Left kidney (tissue), 2 donors: ENCODE data around the gene PRR36. TPM values are rescaled to one million over a fixed set of nuclear protein-coding genes. Genes with fewer than 3 reads are reported as not detected.

ENCODE experiments used
- DNase-seq: peaks from one replicate; pipeline ENCODE4 v3.0.0-alpha.2; 2013
- polyA plus RNA-seq: library from polyadenylated mRNA; unstranded; fragments of 120-200 nt; gene quantifications from one replicate; pipeline ENCODE4 v1.2.1, GENCODE V29; 2013; ENCODE audit not compliant: insufficient read length

The PRR36 gene
- polyA plus RNA-seq, 1 donor, result 5.9 TPM

DNA sequence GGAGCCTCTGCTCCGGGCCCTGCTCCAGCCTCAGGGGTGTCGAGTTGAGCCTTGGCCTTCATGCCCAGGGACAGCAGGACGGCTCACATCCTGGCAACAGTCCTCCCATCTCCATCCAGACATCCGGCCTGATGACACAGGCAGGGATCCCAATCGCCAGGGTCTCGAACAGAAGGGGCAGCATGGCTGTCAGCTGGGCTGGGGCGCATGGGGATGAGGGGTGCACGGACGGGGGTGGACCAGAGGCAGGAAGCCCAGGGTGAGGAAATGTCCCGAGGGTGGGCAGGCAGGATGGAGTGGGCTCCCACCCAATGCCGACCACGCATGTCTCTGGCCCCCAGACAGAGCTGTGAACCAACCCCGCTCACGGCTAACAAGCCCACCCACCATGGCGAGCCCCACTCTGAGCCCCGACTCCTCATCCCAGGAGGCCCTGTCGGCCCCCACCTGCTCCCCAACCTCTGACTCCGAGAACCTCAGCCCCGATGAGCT lies 28.0 kb downstream of the PRR36 start:
- no peak for DNase-seq

DNA sequence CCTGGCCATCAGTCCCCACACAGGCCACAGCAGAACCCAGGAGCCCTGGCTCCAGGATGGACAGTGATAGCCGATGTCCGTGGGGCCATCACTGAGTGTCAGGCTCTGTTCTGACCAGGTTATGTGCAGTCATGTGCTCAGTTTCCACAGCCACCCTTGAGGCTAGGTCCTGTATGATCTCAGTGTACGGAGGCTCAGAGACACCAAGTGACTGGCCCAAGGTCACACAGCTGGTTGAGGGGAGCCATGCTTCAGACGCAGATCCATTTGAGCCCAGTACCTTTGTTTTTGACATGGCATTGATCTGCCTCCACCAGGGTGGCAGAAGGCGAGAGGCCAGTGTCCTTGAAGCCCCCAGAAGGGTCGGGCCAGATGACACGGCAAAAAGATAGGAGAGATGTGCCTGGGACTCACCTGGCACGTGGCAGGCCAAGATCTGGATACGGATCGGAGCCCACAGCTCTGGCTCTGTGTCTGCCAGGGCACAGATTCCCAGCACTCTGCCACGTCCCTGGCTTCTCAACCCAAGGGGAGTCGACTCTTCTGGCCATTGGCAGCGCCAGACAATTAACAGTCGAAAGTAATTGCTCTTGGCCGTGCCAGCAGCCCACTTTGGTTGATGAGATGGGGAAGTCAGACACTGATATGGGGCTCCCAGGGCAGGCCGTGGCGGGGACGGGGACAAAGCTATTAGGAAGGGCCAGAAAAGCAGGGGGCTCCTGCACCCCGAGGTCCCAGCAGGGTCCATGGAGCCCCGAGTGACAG lies 28.6 kb downstream of the PRR36 start:
- DNase-seq, result no peak

DNA sequence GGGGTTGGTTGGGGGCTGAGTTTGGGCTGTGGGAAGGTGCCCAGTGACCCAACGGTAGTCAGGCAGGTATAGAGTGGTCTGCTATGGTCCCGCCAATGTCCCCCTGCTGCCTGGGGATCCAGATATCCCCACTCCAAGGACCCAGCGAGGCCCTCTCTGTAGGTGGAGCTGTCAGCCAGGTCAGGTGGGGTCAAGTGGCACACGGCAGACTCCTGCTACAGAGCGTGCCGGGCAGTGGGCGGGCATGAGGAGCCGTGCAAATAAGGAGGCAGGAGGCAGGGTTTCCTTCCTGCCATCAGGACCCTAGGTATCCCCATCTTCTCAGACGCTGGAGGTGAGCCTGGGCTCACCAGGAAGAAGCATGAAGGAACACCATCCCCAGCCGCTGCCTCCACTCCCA lies 29.2 kb downstream of the PRR36 start:
- DNase-seq, result no peak

DNA sequence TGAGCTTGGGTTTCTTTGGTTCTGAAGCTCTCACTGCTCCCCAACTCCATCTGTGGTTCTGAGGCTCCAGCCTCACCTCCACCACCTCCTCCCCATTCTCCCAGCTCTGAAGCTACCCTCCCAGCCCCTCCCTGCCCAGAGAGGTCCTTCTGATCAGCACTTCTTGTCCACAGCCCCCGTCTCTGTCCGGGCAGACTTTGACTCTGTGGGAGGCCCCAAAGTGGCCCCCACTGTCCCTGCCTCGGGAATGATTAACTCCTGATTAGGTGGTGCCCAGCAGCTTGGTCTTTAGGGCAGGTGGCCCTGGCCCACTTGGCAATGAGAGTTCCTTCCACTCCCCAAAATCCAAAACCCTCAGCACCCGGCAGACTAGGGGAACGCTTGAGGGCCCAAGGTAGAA lies 29.8 kb downstream of the PRR36 start:
- DNase-seq, result no peak

DNA sequence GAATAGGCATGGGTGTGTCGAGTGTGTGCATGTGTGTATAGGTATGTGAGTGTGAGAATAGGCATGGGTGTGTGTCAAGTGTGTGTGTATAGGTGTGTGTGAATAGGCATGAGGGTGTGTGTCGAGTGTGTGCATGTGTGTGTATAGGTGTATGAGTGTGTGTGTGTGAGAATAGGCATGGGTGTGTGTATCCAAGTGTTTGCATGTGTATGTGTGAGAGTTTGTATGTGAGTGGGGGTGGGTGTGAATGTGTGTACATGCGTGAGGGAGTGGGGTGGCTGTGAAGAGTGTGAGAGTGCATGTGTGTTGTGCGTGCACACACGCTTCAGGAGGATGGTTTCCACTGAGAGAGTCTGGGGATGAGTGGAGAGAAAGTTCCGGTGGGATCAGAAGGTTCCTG lies 30.7 kb downstream of the PRR36 start:
- DNase-seq, result no peak

DNA sequence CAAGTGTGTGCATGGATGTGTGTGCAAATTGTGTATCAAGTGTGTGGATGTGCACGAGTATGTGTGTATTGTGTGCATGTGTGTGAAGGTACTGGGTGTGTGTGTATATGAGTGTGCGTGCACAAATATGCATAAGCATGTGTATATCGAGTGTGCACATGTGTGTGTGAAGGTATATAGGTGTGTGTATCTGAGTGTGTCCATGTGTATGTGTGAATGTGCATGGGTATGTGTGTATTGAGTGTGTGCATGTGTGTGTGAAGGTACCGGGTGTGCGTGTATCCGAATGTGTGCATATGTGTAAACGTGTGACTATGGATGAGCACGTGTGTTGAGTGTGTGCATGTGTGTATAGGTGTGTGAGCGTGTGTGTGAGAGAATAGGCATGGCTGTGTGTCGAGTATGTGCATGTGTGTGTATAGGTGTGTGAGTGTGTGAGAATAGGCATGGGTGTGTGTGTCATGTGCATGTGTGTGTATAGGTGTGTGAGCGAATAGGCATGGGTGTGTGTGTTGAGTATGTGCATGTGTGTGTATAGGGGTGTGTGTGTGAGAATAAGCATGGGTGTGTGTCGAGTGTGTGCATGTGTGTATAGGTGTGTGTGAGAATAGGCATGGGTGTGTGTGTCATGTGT lies 31.4 kb downstream of the PRR36 start:
- DNase-seq, result no peak

DNA sequence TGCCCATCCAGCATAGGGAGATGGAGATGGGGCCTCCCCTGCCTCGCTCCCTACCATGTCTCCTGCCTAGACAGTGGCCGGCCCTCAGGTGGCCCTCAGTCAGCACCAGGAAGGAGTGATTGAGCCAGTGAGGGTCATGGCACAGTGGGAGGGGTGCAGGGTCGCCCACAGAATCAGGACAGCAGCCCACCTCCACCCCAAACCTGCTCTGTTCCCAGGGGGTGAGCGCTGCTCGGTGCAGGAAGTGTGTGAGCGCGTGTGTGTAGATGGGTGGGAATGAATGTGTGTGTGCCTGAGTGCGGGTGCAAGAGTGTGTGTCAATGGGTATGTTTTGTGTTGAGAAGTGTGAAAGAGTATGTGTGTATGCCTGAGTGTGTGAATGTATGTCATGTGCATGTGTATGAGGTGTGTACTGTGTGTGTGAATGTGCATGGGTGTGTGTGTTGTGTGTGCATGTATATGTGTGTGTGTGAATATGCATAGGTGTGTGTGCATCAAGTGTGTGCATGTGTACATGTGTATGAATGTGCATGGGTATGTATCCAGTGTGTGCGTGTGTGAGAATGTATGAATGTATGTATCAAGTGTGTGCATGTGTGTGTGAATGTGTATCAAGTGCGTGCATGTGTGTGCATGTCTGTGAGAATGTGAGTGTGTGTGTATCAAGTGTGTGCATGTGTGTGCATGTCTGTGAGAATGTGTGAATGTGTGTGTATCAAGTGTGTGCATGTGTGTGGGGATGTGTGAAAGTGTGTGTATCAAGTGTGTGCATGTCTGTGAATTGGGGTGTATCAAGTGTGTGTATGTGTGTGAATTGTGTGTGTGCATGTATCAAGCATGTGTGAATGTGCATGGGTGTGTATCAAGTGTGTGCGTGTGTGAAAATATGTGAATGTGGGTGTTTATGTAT lies 32.2 kb downstream of the PRR36 start:
- DNase-seq, result no peak

DNA sequence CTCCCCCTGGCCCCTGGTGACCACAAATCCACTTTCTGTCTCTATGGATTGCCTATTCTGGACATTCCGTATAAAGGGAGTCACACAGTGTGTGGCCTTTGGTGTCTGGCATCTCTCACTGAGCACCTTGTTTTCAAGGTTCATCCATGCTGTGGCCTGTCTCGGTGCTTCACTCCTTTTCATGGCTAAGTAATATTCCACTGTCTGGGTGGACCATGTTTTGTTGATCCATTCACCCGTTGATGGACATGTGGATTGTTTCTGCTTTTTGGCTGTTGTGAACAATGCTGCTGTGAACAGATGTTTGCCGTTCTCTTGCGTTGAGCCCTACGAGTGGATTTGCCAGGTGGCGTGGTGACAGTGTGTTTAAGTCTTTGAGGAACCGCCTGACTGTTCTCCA lies 33.6 kb downstream of the PRR36 start:
- DNase-seq, result no peak

DNA sequence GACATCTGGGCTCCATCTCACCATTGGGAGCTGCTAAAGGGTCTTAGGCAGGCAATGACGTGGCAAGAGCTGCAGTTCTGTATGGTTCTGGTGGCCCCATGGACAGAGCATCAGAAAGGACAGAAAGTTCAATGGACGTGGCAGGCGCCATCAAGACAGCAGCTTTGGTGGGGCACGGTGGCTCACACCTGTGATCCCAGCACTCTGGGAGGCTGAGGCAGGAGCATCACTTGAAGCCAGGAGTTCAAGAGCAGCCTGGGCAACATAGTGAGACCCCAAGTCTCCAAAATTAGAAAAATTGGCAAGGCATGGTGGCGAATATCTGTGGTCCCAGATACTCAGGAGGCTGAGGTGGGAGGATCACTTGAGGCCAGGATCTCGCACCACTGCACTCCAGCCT lies 34.7 kb downstream of the PRR36 start:
- DNase-seq, result no peak

DNA sequence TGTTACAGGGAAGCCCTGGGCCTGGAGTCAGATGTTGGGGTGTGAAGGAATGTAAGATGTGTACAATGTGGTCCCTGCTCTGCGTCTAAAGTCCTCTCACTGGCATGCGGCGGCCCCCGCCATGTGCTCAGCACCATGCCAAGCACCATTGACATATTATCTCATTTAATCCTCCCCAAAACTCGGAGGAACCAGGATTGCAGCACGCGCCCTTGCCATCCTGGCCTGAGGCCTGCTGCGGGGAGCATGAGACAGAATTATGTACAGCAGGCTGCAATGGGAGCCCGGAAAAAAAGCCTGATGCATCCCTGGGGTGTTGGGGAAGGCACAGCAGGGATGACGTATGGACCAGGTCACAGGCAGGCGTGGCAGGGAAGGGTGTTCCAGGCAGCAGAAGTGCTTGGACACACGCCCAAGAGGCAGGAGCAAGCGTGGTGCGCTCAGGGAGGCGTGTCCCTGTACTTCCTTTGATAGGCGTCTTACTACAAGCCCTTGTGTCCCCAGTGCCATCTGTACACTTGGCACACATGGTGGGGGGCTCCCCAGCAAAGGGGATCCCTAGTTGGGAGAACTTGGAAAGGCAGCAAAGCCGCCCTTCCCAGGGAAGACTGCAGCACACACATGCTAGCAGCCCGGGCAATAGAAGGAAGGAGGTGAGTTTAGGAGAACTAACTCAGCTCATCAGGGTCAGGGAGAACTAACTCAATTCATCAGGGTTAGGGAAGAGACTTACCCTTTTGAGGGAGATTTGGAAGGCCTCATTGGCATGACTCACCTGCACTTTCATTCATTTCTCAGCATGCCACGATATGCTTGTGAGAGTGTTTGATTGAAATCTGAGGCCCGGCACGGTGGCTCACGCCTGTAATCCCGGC lies 40.7 kb downstream of the PRR36 start:
- no peak for DNase-seq

DNA sequence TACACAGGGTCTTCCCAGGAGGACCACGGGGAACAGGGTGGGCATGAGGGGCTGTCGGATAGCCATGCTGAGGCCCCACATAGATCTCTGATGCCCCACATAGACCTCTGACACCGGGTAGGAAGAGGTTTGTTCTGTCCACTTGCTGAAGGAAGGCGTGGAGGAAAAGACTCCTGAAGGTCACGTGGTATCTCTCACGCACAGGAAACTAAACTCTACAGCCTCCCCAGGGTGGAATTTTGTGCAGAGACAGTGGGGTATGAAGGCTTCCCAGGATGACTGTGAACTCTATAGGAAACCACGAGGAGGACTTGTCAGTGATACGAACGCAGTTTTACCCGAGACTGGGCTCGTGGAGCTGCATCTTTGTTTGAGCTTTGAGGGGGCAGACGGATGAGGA lies 41.4 kb downstream of the PRR36 start:
- DNase-seq, result no peak

DNA sequence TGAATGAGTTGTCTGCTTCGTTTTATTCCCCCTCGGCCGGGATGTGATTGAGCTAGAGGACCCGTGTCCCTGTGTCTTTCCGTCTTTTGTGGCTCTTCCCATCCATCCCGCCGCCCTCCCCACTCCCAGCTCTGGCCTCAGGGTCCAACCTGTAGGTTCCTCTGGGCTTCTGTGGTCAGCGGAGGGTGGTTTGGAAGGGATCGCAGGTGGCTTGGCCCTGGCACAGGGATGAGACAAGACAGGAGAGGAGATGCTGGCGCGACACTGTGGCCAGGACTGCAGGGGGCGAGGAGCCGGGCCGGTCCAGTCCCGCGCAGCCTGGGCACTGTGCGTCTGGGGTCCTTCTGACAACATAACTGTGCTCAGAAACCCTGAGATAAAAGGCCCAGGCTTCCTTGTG lies 42.2 kb downstream of the PRR36 start:
- DNase-seq, result no peak

DNA sequence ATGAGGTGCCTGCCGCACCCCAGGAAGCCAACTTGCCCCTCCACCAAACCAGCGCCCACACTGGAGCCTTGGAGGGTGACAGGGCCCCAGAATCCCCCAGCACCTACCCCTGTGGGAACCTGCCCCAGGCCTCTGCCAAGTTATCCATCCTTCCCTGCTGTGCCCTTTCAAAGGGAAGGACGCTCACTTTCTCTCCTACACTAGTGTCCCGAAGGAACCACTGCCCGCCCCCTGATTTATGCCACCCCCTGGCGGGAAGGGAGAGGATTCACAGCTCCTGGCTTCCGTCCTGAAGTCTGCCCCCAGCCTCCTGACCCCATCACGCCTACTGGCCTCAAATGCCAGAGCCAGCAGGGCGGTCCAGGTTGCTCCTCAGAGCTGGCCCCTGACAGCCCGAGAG lies 42.7 kb downstream of the PRR36 start:
- no peak for DNase-seq

DNA sequence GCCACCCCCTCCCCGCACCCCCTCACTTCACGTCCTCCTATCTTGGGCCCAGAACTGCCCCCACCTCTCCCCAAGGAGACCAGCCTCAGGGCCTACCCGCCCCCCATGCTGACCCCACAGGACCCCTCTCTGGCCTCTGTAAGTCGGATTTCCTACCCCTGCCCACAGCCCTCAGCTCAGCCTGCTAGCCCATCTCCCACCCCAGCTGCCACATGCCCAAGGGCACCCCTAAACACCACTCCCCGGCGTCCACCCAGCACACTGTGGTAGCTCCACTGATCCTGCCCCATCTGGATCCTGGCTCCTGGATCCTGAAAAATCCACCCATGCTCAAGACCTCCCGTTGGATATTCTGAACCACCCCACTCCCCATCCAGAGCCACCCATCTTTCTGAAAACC lies 43.4 kb downstream of the PRR36 start:
- DNase-seq, result no peak

DNA sequence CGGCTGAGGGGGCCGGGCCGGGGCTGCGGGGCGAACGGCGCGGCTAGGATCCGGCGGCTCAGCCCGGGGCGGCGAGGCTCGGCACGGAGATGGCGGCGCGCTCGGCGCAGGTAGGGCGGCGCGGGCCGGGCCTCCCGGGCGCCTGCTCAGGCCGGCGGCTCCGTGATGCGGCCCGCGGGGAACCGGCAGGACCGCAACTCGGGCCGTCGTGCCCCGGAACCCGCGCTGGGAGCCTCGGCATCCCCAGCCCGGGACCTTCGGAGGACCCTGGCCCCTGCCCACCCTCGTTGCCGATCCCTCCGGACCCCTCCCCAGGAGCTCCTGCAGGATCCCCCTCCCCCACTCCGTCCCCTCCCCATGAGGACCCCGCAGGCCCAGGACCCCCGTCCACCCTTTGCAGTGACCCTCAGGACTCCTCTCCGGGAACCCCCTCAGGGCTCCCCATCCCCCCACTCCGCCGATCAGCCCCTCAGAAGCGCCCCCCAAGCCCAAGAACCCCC lies 43.9 kb downstream of the PRR36 start:
- no peak for DNase-seq

DNA sequence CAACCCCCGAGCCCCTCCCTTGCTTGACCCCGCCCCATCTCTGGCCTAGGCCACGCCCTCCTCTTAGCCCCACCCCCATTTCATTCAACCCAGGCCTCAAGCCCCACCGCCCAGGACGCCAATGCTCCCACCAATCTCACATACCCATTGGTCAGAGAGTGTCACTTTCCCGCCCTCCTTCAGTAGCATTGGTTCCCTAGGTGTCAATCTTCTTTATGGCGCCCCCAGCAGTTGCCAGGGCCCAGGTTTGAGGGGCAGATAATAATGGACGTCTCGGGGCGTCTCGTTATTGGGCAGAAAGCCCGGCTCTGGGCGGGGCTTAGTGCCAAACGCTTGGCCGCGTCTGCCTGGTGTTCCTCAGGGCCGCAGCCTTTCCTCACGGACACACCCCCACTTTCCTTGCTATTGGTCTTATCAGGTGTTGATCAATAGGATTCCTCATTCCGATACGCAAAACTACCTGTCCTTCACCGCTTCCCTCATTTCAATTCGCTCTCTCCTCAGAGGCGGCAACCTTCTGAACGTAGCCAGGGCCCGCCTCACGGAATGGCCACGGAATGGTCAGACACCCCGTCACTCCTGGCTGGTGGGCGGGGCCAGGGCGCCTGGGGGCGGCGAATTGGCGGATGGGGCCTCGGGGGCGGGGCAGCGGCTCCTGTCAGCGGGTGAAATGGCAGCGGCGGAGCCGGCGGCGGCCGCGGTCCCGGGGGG lies 44.5 kb downstream of the PRR36 start, which contains the start of gene EVI5L:
EVI5L (plus strand) TSS at position 658 of the 711 bp plus-strand sequence. CDS start 16,325 bp downstream, outside the sequence.
- peak; percentile 99 for DNase-seq

DNA sequence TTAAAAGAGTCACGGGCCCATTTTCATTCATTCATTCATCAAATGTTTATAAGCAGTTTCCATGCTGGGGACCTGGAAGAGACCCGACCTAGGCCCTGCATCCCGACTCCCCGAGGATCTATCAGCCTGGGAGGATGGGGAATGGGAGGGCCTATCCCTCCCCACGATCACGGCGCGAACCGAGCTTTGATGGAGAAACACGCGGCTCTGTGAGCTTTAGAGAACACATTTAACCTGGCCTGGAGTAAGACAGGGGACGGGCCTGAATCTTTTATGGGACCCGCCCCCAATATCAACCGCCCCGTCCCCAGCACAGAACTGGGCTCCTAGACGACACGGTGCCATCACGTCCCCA lies 45.0 kb downstream of the PRR36 start:
- DNase-seq, result no peak

DNA sequence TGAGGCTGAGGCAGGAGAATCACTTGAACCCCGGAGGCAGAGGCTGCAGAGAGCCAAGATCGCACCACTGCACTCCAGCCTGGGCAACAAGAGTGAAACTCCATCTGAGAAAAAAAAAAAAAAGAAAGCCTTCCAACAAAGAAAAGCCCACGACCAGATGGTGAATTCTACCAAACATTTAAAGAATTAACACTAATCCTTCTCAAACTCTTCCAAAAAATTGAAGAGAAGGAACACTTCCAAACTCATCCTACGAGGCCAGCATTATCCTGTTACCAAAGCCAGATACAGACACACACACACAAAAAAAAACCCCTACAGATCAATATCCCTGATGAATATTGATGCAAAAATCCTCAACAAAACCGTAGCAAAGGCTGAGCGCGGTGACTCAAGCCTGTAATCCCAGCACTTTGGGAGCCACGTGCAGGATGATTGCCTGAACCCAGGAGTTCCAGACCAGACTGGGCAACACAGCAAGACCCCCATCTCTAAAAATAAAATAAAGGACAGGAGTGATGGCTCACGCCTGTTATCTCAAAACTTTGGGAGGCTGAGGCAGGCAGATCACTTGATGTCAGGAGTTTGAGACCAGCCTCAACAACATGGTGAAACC lies 50.4 kb downstream of the PRR36 start:
- DNase-seq, result no peak

DNA sequence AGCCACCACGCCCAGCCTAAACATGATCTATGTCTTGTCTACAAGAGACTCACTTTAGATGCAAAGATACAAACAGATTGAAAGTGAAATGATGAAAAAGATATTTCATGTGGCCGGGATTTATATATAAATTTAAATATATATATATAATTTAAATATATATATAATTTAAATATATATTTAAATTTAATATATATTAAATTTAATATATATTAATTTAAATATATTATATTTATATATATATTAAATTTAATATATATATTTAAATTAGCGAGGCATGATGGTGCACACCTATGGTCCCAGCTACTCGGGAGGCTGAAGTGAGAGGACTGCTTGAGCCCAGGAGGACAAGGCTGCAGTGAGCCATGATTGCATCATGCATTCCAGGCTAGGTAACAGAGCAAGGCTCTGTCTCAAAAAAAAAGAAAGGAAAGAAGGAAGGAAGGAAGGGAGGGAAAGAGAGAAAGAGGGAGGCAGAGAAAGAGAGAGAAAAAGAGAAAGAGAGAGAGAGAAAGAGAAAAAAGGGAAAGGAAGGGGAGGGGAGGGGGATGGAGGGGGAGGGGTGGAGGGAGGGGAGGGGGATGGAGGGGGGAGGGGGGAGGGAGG lies 51.2 kb downstream of the PRR36 start:
- DNase-seq, result no peak

DNA sequence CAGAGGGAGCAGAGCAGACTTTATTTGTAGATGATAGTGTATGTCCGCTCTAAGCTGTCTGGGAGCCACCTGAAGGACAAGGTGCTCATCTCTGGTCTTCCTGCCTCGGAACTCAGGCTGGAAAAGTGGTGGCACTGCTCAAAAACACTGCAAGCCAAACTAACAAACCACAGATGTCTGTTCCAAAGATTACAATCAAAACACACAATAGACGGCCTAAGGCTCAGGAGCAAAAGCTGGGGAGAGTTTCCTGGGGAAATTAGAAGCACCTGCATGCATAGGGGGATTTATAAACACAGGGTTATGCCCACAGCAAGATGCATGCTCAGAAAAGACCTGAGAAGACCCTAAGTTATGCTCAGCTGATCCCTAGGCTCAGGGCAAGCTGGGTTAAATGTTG lies 53.6 kb downstream of the PRR36 start:
- no peak for DNase-seq
